Peyer's patch (tissue), 4 donors: ENCODE data around the gene PBLD.

Source experiments
- CTCF ChIP-seq, 6 experiments: fragments of 450-650 bp in 4 of 6; fragments of 200-600 bp in 2 of 6; sonication (generic) in 1 of 6; IDR thresholded peaks; one replicate each; pipeline ENCODE4 v1.5.1; 2017 to 2019; ENCODE audit warnings: antibody characterized with exemption in 6 of 6, mild to moderate bottlenecking in 3 of 6, moderate library complexity in 1 of 6
- POLR2A ChIP-seq, 2 donors: fragments of 450-650 bp; IDR thresholded peaks; one replicate each; pipeline ENCODE4 v1.5.1; 2017; ENCODE audit warnings: antibody characterized with exemption in 2 of 2, mild to moderate bottlenecking in 2 of 2, moderate library complexity in 2 of 2

- TF ChIP-seq CTCF (IDR thresholded peaks at IDR 0.05) (no peak), POLR2A (IDR thresholded peaks at IDR 0.05) (no peak)
Measured at GRCh38 chr10:68301301-68301700, 31.4 kb downstream of the PBLD start.
